Measurements from ENCODE around the gene PARP1. TPM values are rescaled to one million over a fixed set of nuclear protein-coding genes. Genes with fewer than 3 reads are reported as not detected.
"Not testable (repeated sequence)": the region's sequence is repeated elsewhere in the genome, so short reads cannot be mapped to it uniquely, and the experiment has no call there.

The PARP1 gene
- total RNA-seq, 2 donors from 2014 or later: 70.3 TPM

GRCh38 chr1:226350519-226350865 is 57.4 kb downstream of the PARP1 start:
- Histone ChIP-seq H3K4me1 (ENCODE audit: control insufficient read depth in 1 of 2, low read depth in 2 of 2) (peaks cover 0 to under 1% of the 10 kb centered on the region in 2 donors), H3K36me3 (no peaks in the 10 kb centered on the region), H3K27ac (no peak overlapping the region), H3K4me3 (no peak overlapping the region), H3K9me3 (no peaks in the 10 kb centered on the region), H3K27me3 (replicated peaks; ENCODE audit: insufficient read depth) (no peaks in the 10 kb centered on the region)
- ATAC-seq (ENCODE audit: insufficient number of reproducible peaks, low FRiP score, low read depth) (no peak), DNase-seq (ENCODE audit: low spot score) (no peak)
- TF ChIP-seq CTCF (IDR thresholded peaks at IDR 0.05): no peak

GRCh38 chr1:226349801-226350518 is 57.9 kb downstream of the PARP1 start:
- ATAC-seq (ENCODE audit: insufficient number of reproducible peaks, low FRiP score, low read depth) (no peak), DNase-seq (ENCODE audit: low spot score) (no peak)
- TF ChIP-seq CTCF (IDR thresholded peaks at IDR 0.05): no peak
- no peaks in the 10 kb centered on the region for H3K9me3 ChIP-seq
- no peaks in the 10 kb centered on the region for H3K36me3 ChIP-seq
- no peaks in the 10 kb centered on the region for H3K4me1 ChIP-seq (ENCODE audit: control insufficient read depth in 1 of 2, low read depth in 2 of 2)
- H3K27ac ChIP-seq: no peak overlapping the region
- H3K4me3 ChIP-seq: no peak overlapping the region
- no peaks in the 10 kb centered on the region for H3K27me3 ChIP-seq (replicated peaks; ENCODE audit: insufficient read depth)

GRCh38 chr1:226349081-226349480 is 58.8 kb downstream of the PARP1 start:
- H3K9me3 ChIP-seq: no peaks in the 10 kb centered on the region
- H3K4me3 ChIP-seq: no peak overlapping the region
- H3K36me3 ChIP-seq: no peaks in the 10 kb centered on the region
- H3K27ac ChIP-seq: no peak overlapping the region
- no peak for DNase-seq (ENCODE audit: low spot score)
- TF ChIP-seq CTCF (IDR thresholded peaks at IDR 0.05): no peak
- no peaks in the 10 kb centered on the region for H3K4me1 ChIP-seq (ENCODE audit: control insufficient read depth in 1 of 2, low read depth in 2 of 2)
- ATAC-seq (ENCODE audit: insufficient number of reproducible peaks, low FRiP score, low read depth): no peak
- no peaks in the 10 kb centered on the region for H3K27me3 ChIP-seq (replicated peaks; ENCODE audit: insufficient read depth)

- Histone ChIP-seq H3K36me3 (no peaks in the 10 kb centered on the region), H3K9me3 (no peaks in the 10 kb centered on the region), H3K27ac (no peak overlapping the region), H3K4me1 (ENCODE audit: control insufficient read depth in 1 of 2, low read depth in 2 of 2) (no peaks in the 10 kb centered on the region), H3K4me3 (no peak overlapping the region), H3K27me3 (replicated peaks; ENCODE audit: insufficient read depth) (no peaks in the 10 kb centered on the region)
- TF ChIP-seq CTCF (IDR thresholded peaks at IDR 0.05): no peak
- DNase-seq (ENCODE audit: low spot score): no peak
- no peak for ATAC-seq (ENCODE audit: insufficient number of reproducible peaks, low FRiP score, low read depth)
These were observed 63.2 kb downstream of the PARP1 start for GRCh38 chr1:226344441-226345259.

GRCh38 chr1:226342656-226343055 is 65.2 kb downstream of the PARP1 start:
- Histone ChIP-seq H3K27me3 (replicated peaks; ENCODE audit: insufficient read depth) (no peaks in the 10 kb centered on the region), H3K4me1 (ENCODE audit: control insufficient read depth in 1 of 2, low read depth in 2 of 2) (no peaks in the 10 kb centered on the region), H3K36me3 (no peaks in the 10 kb centered on the region), H3K27ac (no peak overlapping the region), H3K4me3 (no peak overlapping the region), H3K9me3 (no peaks in the 10 kb centered on the region)
- no peak for TF ChIP-seq CTCF (IDR thresholded peaks at IDR 0.05)
- DNase-seq (ENCODE audit: low spot score) (no peak), ATAC-seq (ENCODE audit: insufficient number of reproducible peaks, low FRiP score, low read depth) (no peak)

- H3K27me3 ChIP-seq (replicated peaks; ENCODE audit: insufficient read depth); H3K4me1 ChIP-seq (ENCODE audit: control insufficient read depth in 1 of 2, low read depth in 2 of 2); H3K9me3 ChIP-seq; DNase-seq (ENCODE audit: low spot score); H3K4me3 ChIP-seq; H3K27ac ChIP-seq; ATAC-seq (ENCODE audit: insufficient number of reproducible peaks, low FRiP score, low read depth); H3K36me3 ChIP-seq: not testable (repeated sequence)
These were observed 67.8 kb downstream of the PARP1 start for GRCh38 chr1:226340111-226340510.
